Neutrophil (primary cell): Measurements from ENCODE around the gene DMAC2L.
"Not testable (repeated sequence)": the region's sequence is repeated elsewhere in the genome, so short reads cannot be mapped to it uniquely, and the experiment has no call there.

Experiments
- H3K27ac ChIP-seq: fragments of 200-600 bp; sonication (generic); 2 replicates; pipeline ENCODE4 v1.5.1; 2016; ENCODE audit warnings: mild to moderate bottlenecking, moderate library complexity
- H3K27me3 ChIP-seq: fragments of 200-600 bp; sonication (generic); 2 replicates; pipeline ENCODE4 v1.6.0; 2016; ENCODE audit warnings: mild to moderate bottlenecking
- H3K36me3 ChIP-seq: fragments of 200-600 bp; sonication (generic); 2 replicates; pipeline ENCODE4 v1.5.1; 2017
- H3K4me1 ChIP-seq, 2 experiments: fragments of 200-600 bp in 1 of 2; sonication (generic) in 1 of 2; 1 replicate in 1 of 2; 2 replicates in 1 of 2; pipeline versions ENCODE4 v1.5.1 to v1.6.1; 2013 to 2016; ENCODE audit warnings: low read depth in 1 of 2, low read length in 1 of 2, mild to moderate bottlenecking in 1 of 2, moderate library complexity in 1 of 2; ENCODE audit not compliant: control insufficient read depth in 1 of 2, insufficient read depth in 1 of 2
- H3K4me3 ChIP-seq, 2 experiments: fragments of 200-600 bp in 1 of 2; sonication (generic) in 1 of 2; 1 replicate in 1 of 2; 2 replicates in 1 of 2; pipeline ENCODE4 v1.5.1; 2013 to 2016; ENCODE audit warnings: low read depth in 1 of 2, low read length in 1 of 2, mild to moderate bottlenecking in 1 of 2, moderate library complexity in 1 of 2
- H3K9me3 ChIP-seq: fragments of 200-600 bp; sonication (generic); 2 replicates; pipeline ENCODE4 v1.5.1; 2016
- TF ChIP-seq, protein P1 (sequence below): fragments of 200-600 bp; sonication (generic); IDR thresholded peaks from 2 replicates; pipeline ENCODE4 v1.5.1; 2016; ENCODE audit warnings: antibody characterized with exemption

The DMAC2L gene

DNA sequence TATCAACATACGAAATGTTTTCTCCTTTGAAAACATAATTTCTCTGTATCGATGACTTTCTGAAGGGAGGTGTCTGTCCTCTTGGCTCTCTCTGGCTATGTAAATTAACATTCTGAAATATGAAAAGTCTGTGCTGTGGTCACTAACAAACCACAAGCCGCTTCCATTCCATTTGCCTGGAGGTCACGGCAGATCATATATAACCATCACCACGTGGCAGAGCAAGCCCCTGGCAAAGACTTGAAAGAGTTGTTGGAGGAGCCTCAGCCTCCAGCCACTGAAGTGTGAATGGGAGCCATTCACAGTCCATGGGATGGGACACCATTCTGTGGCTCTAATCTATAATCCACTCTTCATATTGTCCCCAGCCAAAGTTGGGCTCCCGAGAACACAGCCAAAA, 45.0 kb downstream of the DMAC2L start:
- Histone ChIP-seq H3K4me3 (no peak overlapping the region), H3K36me3 (peaks cover 11% of the 10 kb centered on the region), H3K27ac (no peak overlapping the region), H3K9me3 (no peaks in the 10 kb centered on the region), H3K27me3 (no peaks in the 10 kb centered on the region), H3K4me1 (no peaks in the 10 kb centered on the region)
- TF ChIP-seq, protein P1, sequence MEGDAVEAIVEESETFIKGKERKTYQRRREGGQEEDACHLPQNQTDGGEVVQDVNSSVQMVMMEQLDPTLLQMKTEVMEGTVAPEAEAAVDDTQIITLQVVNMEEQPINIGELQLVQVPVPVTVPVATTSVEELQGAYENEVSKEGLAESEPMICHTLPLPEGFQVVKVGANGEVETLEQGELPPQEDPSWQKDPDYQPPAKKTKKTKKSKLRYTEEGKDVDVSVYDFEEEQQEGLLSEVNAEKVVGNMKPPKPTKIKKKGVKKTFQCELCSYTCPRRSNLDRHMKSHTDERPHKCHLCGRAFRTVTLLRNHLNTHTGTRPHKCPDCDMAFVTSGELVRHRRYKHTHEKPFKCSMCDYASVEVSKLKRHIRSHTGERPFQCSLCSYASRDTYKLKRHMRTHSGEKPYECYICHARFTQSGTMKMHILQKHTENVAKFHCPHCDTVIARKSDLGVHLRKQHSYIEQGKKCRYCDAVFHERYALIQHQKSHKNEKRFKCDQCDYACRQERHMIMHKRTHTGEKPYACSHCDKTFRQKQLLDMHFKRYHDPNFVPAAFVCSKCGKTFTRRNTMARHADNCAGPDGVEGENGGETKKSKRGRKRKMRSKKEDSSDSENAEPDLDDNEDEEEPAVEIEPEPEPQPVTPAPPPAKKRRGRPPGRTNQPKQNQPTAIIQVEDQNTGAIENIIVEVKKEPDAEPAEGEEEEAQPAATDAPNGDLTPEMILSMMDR: no peak

DNA sequence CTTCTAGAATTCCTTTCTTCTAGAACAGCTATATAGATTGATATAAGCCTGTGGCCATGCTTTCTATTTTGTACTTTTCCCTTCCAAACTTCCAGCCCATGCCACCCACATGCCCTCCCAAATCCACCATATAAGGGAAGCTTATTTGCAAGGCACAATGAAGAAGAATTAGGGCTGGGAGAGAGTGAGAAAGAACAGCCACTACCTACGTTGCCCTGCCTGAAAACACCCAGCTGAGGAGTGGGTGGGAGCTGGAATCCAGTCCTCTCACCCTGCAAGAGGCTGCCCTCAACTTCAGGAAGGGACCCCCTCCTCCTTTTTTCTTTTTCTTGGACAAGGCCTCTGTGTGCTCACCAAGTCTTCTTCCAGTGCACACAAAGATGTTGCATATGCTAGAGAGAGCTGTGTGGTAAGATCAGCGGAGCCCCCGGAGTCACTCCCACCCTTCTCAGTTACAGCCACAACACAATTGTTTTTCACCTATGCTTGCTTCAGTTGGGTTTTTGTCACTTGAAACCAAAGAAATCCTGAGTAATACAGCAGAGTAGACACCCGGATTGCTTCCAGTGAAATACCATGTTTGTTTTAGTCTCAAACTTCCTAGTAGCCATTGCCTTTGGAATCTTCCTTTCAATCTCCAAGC, 45.8 kb downstream of the DMAC2L start:
- H3K9me3 ChIP-seq: no peaks in the 10 kb centered on the region
- no peaks in the 10 kb centered on the region for H3K27me3 ChIP-seq
- H3K36me3 ChIP-seq: peaks cover 11% of the 10 kb centered on the region
- no peaks in the 10 kb centered on the region for H3K4me1 ChIP-seq
- H3K4me3 ChIP-seq: no peak overlapping the region
- H3K27ac ChIP-seq: no peak overlapping the region
- TF ChIP-seq, protein P1: no peak

DNA sequence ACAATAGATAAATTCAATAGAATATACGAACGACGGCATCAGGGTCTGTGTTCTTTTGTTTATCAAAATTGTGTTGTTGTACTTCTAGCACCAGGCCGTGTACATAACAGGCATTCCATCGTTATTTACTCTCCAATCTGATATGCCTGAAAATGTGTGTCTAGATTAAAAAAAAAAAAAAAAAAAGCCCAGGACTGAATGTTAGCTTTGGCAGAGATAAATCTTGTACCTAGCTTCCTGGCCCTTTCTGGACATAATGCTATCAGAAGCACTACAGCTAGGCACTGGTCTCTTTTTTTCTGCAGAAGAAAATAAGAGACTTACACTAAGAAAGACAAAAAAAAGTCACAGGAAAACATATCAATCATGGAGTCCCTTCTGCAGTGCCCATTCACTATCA, 47.5 kb downstream of the DMAC2L start:
- H3K4me1 ChIP-seq: peaks cover 13% of the 10 kb centered on the region in 2 experiments
- no peaks in the 10 kb centered on the region for H3K27me3 ChIP-seq
- no peaks in the 10 kb centered on the region for H3K9me3 ChIP-seq
- TF ChIP-seq, protein P1: no peak
- no peak overlapping the region for H3K4me3 ChIP-seq
- H3K36me3 ChIP-seq: peaks cover 11% of the 10 kb centered on the region
- H3K27ac ChIP-seq: no peak overlapping the region

DNA sequence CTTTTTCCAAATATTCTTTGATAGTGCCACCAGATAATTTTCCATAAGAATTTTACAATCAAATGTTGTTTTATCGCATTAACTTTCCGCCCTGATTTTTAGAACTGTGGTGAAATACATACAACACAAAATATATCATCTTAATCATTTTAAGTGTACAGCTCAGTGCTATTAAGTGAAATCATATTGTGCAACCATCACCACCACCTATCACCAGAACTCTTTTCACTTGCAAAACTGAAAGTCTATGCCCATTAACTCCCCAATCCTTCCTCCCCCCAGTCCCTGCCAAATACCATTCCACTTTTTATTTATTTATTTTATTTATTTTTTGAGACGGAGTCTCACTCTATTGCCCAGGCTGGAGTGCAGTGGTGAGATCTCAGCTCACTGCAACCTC, 48.0 kb downstream of the DMAC2L start:
- Histone ChIP-seq H3K4me1 (peaks cover 17% of the 10 kb centered on the region in 2 experiments), H3K4me3 (no peak overlapping the region), H3K36me3 (peaks cover 11% of the 10 kb centered on the region), H3K9me3 (no peaks in the 10 kb centered on the region), H3K27ac (no peak overlapping the region), H3K27me3 (no peaks in the 10 kb centered on the region)
- TF ChIP-seq, protein P1: no peak

DNA sequence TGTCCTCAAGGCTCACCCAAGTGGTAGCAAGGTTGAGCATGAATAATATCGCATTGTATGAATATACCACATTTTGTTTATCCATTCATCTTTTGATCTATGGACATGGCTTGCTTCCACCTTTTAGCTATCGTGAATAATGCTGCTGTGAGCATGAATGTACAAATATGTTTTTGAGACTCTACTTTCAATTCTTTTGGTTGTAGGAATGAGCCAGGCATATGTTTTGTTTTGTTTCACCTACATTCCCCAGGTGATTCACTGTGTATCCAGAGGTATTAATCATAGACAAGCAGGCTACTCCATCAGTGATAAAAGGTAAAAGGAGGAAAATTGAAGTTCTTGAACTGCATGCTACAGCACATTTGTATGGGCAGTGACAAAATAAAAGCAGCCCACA, 48.7 kb downstream of the DMAC2L start:
- H3K4me3 ChIP-seq: no peak overlapping the region
- peaks cover 25% of the 10 kb centered on the region in 2 experiments for H3K4me1 ChIP-seq
- H3K36me3 ChIP-seq: peaks cover 11% of the 10 kb centered on the region
- no peaks in the 10 kb centered on the region for H3K27me3 ChIP-seq
- no peak overlapping the region for H3K27ac ChIP-seq
- H3K9me3 ChIP-seq: no peaks in the 10 kb centered on the region
- TF ChIP-seq, protein P1: no peak

DNA sequence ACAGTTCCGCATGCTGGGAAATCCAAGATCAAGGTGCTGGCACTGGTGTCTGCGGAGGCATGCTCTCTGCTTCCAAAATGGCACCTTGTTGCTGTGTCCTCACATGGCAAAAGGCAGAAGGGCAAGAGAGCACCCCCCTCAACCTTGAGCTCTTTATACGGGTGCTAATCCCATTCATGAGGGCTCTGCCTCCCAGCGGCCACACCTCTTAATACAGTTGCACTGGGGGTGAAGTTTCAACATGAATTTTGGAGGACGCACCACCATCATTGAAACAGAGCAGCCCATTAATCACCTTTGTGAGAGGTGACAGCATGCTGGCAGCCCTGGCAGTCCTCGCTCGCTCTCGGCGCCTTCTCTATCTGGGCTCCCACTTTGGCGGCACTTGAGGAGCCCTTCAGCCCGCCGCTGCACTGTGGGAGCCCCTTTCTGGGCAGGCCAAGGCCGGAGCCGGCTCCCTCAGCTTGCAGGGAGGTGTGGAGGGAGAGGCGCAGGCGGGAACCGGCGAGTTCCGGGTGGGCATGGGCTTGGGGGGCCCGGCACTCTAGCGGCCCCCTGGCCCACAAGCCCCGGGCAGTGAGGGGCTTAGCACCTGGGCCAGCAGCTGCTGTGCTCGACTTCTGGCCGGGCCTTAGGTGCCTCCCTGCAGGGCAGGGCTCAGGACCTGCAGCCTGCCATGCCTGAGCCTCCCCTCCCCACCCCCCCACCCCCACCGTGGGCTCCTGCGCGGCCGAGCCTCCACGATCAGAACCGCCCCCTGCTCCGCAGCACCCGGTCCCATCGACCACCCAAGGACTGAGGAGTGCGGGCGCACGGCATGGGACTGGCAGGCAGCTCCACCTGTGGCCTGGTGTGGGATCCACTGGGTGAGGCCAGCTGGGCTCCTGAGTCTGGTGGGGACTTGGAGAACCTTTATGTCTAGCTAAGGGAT, 49.6 kb downstream of the DMAC2L start:
- not testable (repeated sequence) for H3K27ac ChIP-seq, H3K9me3 ChIP-seq, H3K4me3 ChIP-seq, H3K27me3 ChIP-seq
- peaks cover 34% of the 10 kb centered on the region in 2 experiments for H3K4me1 ChIP-seq
- H3K36me3 ChIP-seq: peaks cover 11% of the 10 kb centered on the region
